NCI-H2029 (cell line): Measurements from ENCODE around the gene CTRL.
"Not testable (repeated sequence)": the region's sequence is repeated elsewhere in the genome, so short reads cannot be mapped to it uniquely, and the experiment has no call there.

ENCODE experiments used
- DNase-seq: peaks from one replicate; lab custom pipeline; 2025; lab: John Stamatoyannopoulos, UW

CTRL gene

GRCh38 chr16:67940446-67941089, 8.9 kb upstream of the CTRL start:
- DNase-seq: no peak

DNA sequence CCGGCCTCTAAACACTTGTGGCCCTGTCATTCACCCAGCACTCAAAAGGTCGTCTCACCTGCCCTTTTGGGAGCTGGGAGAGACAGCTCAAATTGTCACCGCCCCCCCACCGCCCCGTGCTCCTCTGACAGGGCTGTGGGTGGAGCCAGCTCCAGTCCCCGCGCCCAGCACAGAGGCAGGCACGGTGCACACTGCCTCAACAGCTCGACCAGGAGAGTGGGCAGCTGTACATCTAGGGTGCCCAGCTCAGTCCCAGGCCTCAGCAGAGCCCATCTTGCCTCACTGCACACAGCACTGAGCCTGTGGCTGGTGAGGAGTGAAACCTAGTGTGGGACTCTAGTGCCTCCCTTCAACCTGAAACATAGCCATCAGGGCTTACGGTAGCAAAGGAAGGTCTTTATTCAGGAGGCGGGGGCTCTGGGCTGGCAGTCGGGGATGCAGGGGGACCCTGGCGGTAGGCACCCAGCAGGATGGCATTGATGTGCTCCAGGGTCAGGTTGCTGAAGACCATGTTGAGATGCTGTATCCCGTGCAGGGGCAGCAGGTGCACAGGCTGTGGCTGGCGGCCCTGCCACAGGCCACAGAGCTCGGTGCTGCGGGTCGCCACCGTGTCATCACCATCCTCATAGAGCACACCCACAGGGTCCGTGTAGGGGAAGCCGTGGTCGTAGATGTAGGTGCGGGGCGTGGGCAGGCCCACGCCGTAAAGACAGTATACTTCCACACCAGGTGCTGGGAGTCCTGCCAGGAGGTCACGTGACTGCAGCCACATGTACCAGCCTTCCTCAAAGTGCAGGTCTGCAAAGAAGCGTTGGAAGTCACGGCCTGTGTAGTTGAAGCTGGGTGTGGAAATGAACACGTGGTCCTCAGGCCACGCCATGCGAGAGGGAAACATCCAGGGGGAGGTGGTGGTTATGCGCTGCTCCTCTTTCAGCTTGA, 8.1 kb upstream of the CTRL start:
- DNase-seq: no peak

DNA sequence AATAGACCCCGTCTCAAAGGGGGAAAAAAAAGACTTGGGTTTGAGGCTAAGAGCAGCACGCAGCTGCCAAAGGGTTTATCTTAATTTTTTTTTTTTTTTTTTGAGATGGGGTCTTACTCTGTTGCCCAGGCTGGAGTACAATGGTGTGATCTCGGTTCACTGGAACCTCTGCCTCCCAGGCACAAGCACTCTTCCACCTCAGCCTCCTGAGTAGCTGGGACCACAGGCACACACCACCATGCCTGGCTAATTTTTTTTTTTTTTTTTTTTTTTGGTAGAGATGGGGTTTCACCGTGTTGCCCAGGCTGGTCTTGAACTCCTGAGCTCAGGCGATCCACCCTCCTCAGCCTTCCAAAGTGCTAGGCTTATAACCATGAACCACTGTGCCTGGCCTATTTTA, 6.1 kb upstream of the CTRL start:
- not testable (repeated sequence) for DNase-seq

DNA sequence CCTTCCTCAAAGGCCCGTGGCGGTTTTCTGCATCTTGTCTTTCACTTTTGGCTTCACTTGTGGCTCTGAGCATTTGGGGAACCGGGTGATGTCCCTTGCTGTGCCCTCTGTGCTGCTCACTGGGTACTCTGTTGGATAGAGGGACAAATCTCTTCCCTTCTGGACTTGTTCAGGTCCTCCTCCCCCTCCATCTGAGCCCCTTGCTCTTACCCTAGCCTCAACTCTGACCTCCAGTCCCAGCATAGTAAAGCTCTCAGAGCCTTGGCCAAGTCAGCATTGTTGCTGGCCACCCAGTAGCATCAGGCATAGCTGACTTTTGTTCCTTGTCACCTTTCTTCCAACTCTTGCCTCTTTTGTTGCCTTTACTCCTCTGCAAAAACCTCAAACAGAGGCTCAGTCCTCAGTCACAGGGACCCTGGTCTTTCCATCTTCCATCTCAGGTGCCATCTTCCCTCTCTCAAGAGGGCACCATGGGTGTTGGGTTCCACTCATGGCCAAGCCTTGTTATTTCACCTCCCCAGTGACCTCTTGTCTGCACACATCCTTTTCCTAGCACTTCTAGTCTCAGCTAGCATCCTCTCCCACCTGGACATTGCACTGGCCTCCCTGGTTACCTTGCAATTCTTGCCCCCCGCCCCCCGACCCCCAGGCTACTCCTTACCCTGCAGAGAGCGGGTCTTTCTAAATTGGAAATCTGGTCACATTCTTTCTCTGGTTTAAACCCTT, 5.4 kb upstream of the CTRL start:
- no peak for DNase-seq

DNA sequence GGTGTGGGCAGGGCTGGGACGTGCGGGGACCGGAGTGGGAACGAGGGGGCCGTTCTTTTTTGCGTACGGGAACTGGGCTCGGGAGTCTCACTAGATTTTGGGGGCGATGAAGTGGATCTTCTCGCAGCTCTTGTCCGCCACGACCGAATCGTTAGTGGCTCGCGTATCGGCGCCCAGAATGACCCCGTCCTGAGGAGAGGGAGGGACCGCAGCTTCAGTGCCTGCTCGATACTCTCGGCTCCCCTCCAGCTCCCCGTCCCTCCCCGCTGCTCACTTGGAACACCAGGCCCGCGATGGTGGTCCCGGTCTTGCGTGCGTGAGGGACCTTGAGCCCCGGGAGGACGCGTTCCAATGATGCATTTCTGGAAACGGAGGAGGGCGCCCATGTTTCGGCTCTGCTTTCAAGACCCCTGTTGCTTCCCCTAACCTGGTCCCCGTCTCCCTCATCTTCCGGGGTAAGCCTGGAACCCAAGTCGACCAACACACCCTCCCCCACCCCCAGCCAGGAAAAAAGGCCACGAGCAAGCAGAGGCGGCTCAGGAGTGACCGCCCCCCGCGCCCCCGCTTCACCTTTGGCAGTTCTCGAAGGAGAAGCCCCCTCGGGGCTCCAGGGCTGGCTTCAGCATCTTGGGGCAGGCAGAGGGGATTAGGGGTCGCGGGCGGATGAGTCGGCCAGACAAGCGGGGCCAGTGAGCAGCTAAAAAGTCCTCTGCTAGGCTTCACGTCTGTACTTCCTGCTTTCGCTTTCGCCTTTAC, 4.6 kb upstream of the CTRL start, which contains the start of gene PSMB10:
Gene PSMB10, minus strand, starts transcription at position 727 of the 756 bp plus-strand sequence. Its CDS starts 101 bp downstream, at position 626.
- DNase-seq: peak; percentile 25

DNA sequence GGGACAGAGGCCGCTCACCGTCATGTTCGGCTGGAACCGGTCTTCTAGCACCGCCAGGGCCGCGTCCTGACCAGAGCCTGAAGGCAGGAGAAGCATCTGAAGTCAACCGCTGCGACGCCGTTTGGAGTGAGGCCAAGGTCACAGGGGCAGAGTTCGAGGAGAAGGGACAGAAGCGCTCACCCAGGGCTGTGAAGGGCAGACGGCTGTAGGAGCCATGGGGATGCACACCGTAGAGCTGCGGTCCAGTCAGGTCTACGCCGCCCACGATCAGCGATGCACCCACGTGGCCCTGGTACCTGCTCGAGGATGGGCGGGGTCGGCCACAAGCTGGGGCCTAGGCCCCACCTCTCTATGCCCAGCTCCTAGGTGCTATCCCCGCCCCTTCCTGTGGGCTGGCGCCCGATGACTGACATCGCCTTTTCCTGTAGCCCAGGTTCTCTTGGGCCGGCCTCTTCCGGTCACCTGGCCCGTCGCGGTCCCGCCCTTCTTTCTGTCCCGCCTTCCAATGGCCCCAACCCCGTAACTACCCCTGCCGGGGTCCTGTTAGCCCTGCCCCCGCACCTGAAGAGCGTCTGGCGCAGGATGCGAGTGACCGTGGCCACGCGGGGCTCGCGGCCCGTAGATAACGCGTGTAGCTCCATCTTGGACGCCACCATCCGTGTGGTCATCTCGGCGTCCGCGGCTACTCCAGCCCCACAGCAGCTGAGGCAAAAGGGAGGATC, 3.9 kb upstream of the CTRL start:
- DNase-seq: peak; percentile 90

DNA sequence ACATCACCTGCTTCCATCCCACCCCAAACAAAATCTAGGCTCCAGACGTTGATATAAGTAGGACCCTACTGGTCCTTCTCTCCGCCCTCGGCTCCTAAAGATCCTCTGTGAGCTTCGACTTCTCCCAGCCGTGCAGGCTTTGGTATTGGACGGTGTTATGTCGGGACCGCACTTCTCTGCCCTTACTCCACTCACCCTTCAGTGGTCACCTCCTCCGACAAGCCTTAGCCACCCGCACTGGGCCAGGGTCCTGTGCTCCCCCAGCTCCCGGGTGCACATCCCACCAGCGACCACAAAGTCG, 3.4 kb upstream of the CTRL start:
- no peak for DNase-seq

GRCh38 chr16:67934306-67935100, 2.8 kb upstream of the CTRL start:
- no peak for DNase-seq

GRCh38 chr16:67933805-67934204, 2.1 kb upstream of the CTRL start:
- DNase-seq: no peak

DNA sequence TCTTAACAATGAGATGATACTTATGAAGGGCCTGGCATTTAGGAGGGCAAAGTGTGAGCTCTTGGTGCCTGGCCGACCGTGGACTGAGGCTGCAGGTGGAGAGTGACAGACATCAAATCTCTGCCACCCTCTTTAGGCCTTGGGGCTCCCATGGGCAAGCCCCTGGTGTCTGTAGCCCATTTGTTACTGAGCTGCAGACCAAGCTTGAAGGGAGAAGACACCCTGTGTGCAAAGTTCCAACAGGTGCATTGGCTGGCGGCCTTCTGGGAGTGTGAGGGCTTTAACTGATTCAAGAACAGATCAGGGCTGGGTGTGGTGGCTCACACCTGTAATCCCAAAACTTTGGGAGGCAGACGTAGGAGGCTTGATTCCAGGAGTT, 789 bp upstream of the CTRL start:
- DNase-seq: no peak

- no peak for DNase-seq
Observed at GRCh38 chr16:67930678-67931211, 917 bp downstream of the CTRL start.

- DNase-seq: no peak
Observed at GRCh38 chr16:67930191-67930590, 1.5 kb downstream of the CTRL start.

DNA sequence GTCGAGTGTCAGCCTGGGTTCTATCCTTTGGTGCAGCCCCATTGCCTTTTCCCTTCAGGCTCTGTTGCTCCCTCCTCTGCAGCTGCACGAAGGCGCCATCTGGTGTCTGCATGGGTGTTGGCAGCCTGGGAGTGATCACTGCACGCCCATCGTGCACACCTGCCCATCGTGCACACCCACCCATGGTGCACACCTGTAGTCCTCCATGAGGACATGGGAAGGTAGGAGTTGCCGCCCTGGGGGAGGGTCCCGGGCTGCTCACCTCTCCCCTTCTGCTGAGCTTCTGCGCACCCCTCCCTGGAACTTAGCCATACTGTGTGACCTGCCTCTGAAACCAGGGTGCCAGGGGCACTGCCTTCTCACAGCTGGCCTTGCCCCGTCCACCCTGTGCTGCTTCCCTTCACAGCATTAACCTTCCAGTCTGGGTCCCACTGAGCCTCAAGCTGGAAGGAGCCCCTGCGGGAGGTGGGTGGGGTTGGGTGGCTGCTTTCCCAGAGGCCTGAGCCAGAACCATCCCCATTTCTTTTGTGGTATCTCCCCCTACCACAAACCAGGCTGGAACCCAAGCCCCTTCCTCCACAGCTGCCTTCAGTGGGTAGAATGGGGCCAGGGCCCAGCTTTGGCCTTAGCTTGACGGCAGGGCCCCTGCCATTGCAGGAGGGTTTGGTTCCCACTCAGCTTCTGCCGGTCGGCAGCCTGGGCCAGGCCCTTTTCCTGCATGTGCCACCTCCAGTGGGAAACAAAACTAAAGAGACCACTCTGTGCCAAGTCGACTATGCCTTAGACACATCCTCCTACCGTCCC, 2.9 kb downstream of the CTRL start:
- DNase-seq: peak; percentile 53

DNA sequence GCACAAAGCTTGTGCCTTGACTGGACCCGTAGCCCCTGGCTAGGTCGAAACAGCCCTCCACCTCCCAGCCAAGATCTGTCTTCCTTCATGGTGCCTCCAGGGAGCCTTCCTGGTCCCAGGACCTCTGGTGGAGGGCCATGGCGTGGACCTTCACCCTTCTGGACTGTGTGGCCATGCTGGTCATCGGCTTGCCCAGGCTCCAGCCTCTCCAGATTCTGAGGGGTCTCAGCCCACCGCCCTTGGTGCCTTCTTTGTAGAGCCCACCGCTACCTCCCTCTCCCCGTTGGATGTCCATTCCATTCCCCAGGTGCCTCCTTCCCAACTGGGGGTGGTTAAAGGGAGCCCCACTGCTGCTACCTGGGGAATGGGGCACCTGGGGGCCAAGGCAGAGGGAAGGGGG, 3.5 kb downstream of the CTRL start:
- DNase-seq: no peak

DNA sequence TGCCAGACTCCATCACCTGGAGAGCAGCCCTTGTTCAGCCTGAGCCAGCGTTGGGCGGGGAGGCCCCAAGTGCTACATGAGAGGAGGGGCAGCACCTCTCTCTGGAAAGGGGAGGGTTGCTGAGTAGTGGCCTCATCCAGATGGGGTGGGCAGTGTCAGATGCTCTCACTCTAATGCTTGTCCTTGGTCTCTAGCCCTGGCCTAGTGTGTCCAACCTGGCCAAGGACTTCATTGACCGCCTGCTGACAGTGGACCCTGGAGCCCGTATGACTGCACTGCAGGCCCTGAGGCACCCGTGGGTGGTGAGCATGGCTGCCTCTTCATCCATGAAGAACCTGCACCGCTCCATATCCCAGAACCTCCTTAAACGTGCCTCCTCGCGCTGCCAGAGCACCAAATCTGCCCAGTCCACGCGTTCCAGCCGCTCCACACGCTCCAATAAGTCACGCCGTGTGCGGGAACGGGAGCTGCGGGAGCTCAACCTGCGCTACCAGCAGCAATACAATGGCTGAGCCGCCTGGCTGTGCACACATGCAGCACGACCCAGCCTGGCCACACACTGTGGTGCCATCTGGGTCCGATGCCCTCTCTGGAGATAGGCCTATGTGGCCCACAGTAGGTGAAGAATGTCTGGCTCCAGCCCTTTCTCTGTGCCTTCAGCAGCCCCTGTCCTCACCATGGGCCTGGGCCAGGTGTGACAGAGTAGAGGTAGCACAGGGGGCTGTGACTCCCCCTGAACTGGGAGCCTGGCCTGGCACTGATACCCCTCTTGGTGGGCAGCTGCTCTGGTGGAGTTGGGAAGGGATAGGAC, 4.3 kb downstream of the CTRL start:
- DNase-seq: no peak

DNA sequence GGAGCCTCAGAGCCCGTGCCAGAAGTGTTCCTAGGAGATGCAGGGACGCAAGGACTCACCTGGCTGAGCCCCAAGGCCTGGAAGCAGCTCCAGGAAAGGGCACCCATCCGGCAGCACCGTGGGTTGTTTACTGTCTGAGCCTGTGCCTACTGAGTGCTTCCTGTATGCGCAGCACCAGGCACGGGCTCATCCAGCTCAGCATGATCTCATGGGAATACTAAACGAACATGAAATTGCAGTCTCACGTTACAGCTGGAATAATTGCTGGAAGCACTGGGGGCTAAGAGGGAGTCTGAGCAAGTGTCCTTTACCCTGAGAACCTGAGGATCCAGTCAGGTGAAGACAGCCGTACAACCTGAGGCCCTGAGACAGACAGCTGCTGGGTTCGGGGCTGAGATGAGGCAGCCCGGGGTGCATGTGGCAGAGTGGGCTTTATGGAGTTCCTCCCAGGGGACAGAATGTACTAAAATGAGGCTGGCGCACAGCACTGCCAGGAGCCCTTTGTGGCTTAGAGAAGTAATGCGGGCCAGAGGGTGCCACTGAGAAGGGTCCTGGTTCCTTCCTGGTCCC, 5.4 kb downstream of the CTRL start:
- peak; percentile 85 for DNase-seq

DNA sequence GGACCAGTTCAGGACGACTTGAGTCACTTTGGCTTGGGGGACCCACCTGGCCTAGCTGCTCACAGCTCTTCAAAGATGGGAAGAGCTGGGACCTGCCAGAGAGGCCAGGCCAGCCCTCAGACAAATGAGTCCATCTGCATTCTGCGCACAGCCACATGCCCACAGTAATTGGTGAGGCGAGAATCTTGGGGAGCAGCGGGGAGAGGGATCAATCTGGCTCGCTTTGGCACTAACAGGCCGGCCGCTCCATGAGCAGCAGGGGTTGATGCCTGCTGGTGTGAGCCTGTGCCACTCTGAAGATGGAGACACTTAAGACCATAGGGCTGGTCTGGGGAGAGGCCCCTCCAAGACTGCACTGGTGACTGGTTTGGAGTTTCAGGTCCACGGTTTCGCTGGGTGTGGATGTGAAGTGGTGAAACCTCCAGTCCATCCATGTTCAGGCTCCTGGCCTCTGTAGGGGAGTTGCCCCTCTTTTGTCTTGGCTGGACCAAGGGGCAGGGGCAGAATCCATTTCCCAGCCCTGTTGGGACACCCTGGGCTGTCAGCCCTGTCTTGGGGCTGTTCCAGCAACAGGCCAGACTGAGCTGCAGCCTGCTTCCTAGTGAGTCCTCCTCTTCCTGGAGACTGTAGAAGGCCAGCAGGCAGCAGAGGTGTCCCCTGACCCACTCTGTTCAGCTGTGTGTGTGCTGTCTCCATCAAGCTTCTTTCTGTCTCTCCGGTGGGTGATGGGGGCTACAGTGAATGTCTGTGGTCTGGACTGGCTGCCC, 7.3 kb downstream of the CTRL start:
- DNase-seq: no peak
